PC-3 (cell line): ENCODE measurements around the gene ACOT8. TPM values are rescaled to one million over a fixed set of nuclear protein-coding genes. Genes with fewer than 3 reads are reported as not detected.
"Not testable (repeated sequence)": the region's sequence is repeated elsewhere in the genome, so short reads cannot be mapped to it uniquely, and the experiment has no call there.

Source experiments
- ATAC-seq: fragments of 200-7000 bp; cut with Tn5 transposase; 2 replicates; pipeline ENCODE4 v1.9.1; 2020; ENCODE audit warnings: mild to moderate bottlenecking, moderate library complexity
- BruUV-seq: library from RNA; stranded (reverse); fragments of 400-500 nt; replicated peaks from 2 replicates; lab custom pipeline; 2021; lab: Mats Ljungman, UMichigan
- CTCF ChIA-PET: fragments of 300-600 bp; sonication (Branson Sonifier 250); formaldehyde crosslinking; loops from one replicate; lab custom pipeline; 2022; ENCODE audit warnings: antibody characterized with exemption; lab: Charles Lee
- POLR2A ChIA-PET: fragments of 300-600 bp; sonication (Branson Sonifier 250); formaldehyde crosslinking; loops from one replicate; lab custom pipeline; 2022; ENCODE audit warnings: antibody characterized with exemption; ENCODE audit not compliant: unreplicated experiment; lab: Charles Lee
- DNase-seq: peaks from one replicate; pipeline ENCODE4 v3.0.0-alpha.2; 2015
- H2AFZ ChIP-seq: fragments of 300-600 bp; sonication (generic); 2 replicates; pipeline ENCODE4 v1.6.0; 2016; ENCODE audit warnings: antibody characterized with exemption, low read length
- H3F3A ChIP-seq: fragments of 300-600 bp; sonication (generic); one replicate; pipeline ENCODE4 v1.6.0; 2017; ENCODE audit warnings: antibody characterized with exemption, low read length, control low read depth, mild to moderate bottlenecking; ENCODE audit not compliant: unreplicated experiment
- H3K27ac ChIP-seq: fragments of 300-600 bp; sonication (generic); 2 replicates; pipeline ENCODE4 v1.5.1; 2016; ENCODE audit warnings: mild to moderate bottlenecking, low read length
- H3K27me3 ChIP-seq: fragments of 300-600 bp; sonication (generic); 2 replicates; pipeline ENCODE4 v1.6.1; 2016; ENCODE audit warnings: low read length, mixed read lengths
- H3K36me3 ChIP-seq: fragments of 300-600 bp; sonication (generic); 2 replicates; pipeline ENCODE4 v1.6.1; 2016; ENCODE audit warnings: low read depth, mixed run types, low read length, mixed read lengths
- H3K4me1 ChIP-seq: fragments of 300-600 bp; sonication (generic); 2 replicates; pipeline ENCODE4 v1.5.1; 2016; ENCODE audit warnings: low read length; ENCODE audit not compliant: insufficient read depth
- H3K4me2 ChIP-seq: fragments of 300-600 bp; sonication (generic); 2 replicates; pipeline ENCODE4 v1.6.0; 2016; ENCODE audit warnings: low read length
- H3K4me3 ChIP-seq: fragments of 300-600 bp; sonication (generic); 2 replicates; pipeline ENCODE4 v1.5.1; 2016; ENCODE audit warnings: mild to moderate bottlenecking, low read length, mixed read lengths
- H3K79me2 ChIP-seq: fragments of 300-600 bp; sonication (generic); 2 replicates; pipeline ENCODE4 v1.6.1; 2017; ENCODE audit warnings: low read length, mixed read lengths
- H3K9ac ChIP-seq: fragments of 300-600 bp; sonication (generic); 2 replicates; pipeline ENCODE4 v1.6.0; 2016; ENCODE audit warnings: mild to moderate bottlenecking, low read length
- H3K9me2 ChIP-seq: fragments of 300-600 bp; sonication (generic); replicated peaks from 2 replicates; pipeline ENCODE4 v1.6.1; 2016; ENCODE audit warnings: mixed run types, low read length, mixed read lengths
- H3K9me3 ChIP-seq: fragments of 300-600 bp; sonication (generic); 2 replicates; pipeline ENCODE4 v1.6.1; 2016; ENCODE audit warnings: low read length, mixed read lengths
- H4K20me1 ChIP-seq: fragments of 300-600 bp; sonication (generic); 2 replicates; pipeline ENCODE4 v1.6.1; 2016; ENCODE audit warnings: low read length, mixed read lengths
- CTCF ChIP-seq: fragments of 300-600 bp; sonication (generic); conservative IDR thresholded peaks from 2 replicates; pipeline ENCODE4 v1.5.1; 2017; ENCODE audit warnings: antibody characterized with exemption, low read depth, mild to moderate bottlenecking, low read length
- EZH2 ChIP-seq: fragments of 300-600 bp; sonication (generic); IDR thresholded peaks from one replicate; pipeline ENCODE4 v1.6.1; 2017; ENCODE audit warnings: antibody characterized with exemption, mild to moderate bottlenecking, low read length; ENCODE audit not compliant: unreplicated experiment
- EZH2phosphoT487 ChIP-seq: fragments of 300-600 bp; sonication (generic); IDR thresholded peaks from 2 replicates; pipeline ENCODE4 v1.6.1; 2018; ENCODE audit warnings: mild to moderate bottlenecking, antibody characterized with exemption, low read length, borderline replicate concordance
- intact Hi-C: fragments of 100-400 bp; cut with micrococcal nuclease; formaldehyde crosslinking; loops from 2 replicates; pipeline ENCODE4 v1.9.0; 2023
- total RNA-seq: library from RNA; depleted of rRNA; stranded (reverse); fragments of >200 nt; gene quantifications from 2 replicates; pipeline ENCODE4 v1.2.3, GENCODE V29; 2014

Gene ACOT8
- total RNA-seq, 1 experiment from 2014 or later: 58.8 TPM

- Histone ChIP-seq H3K27me3 (no peaks in the 10 kb centered on the region), H3K27ac (no peak overlapping the region), H3K9me2 (no peaks in the 10 kb centered on the region), H2AFZ (no peak overlapping the region), H3K4me2 (no peak overlapping the region), H3K4me3 (no peak overlapping the region), H3K9ac (no peak overlapping the region), H4K20me1 (no peaks in the 10 kb centered on the region), H3K79me2 (no peaks in the 10 kb centered on the region), H3F3A (no peaks in the 10 kb centered on the region), H3K9me3 (no peaks in the 10 kb centered on the region), H3K4me1 (no peaks in the 10 kb centered on the region), H3K36me3 (peaks cover 51% of the 10 kb centered on the region)
- ChIA-PET POLR2A (no interaction called here), CTCF (no interaction called here)
- DNase-seq (no peak), ATAC-seq (no peak)
- intact Hi-C loops: no loop called here
- no TSS peak for BruUV-seq
- TF ChIP-seq CTCF (no peak), EZH2phosphoT487 (no peak), EZH2 (no peak)
Observed at GRCh38 chr20:45801851-45802250, 55.3 kb downstream of the ACOT8 start.

- intact Hi-C loops: loop anchor here (2.0 kb wide), 1 partner anchor 14 kb away; the partner anchor contains the start of gene UBE2C
- POLR2A ChIA-PET: no interaction called here
- Histone ChIP-seq H3K79me2 (peaks cover 5% of the 10 kb centered on the region; the same call in 1 of the 2 replicates), H3K4me1 (0 out of 2 replicates have a peak, but pooled peaks cover under 1% of the 10 kb centered on the region), H3K36me3 (peaks cover 43% of the 10 kb centered on the region), H4K20me1 (no peaks in the 10 kb centered on the region), H3K9ac (no peak overlapping the region), H3K4me3 (no peak overlapping the region), H2AFZ (no peak overlapping the region), H3K9me2 (no peaks in the 10 kb centered on the region), H3K27me3 (no peaks in the 10 kb centered on the region), H3K9me3 (no peaks in the 10 kb centered on the region), H3K4me2 (no peak overlapping the region), H3F3A (no peaks in the 10 kb centered on the region), H3K27ac (peak overlapping the region; percentile 11)
- CTCF ChIA-PET: interaction anchor here (0.5 to 0.9 kb wide), 3 partner anchors 23 to 39 kb away, joined by 3 to 5 read pairs (median 3); partner anchors contain the start of gene SNX21
- no TSS peak for BruUV-seq
- ATAC-seq (peak; percentile 88), DNase-seq (peak; percentile 82)
- TF ChIP-seq EZH2 (no peak), CTCF (peak; percentile 90)
Observed at GRCh38 chr20:45798935-45799642, 58.1 kb downstream of the ACOT8 start.

- H3K4me2 ChIP-seq, H4K20me1 ChIP-seq, H3K27me3 ChIP-seq, CTCF ChIA-PET, H3K9ac ChIP-seq, H3K27ac ChIP-seq, H3K9me2 ChIP-seq, DNase-seq, H3F3A ChIP-seq, H3K4me1 ChIP-seq, H3K9me3 ChIP-seq, POLR2A ChIA-PET, H2AFZ ChIP-seq, H3K4me3 ChIP-seq, ATAC-seq, BruUV-seq: not testable (repeated sequence)
- Histone ChIP-seq H3K36me3 (peaks cover 38% of the 10 kb centered on the region), H3K79me2 (peaks cover 15% of the 10 kb centered on the region)
- intact Hi-C loops: loop anchor here (2.0 kb wide), 1 partner anchor 15 kb away; the partner anchor contains the start of gene UBE2C
Observed at GRCh38 chr20:45797955-45798354, 59.2 kb downstream of the ACOT8 start.

GRCh38 chr20:45797510-45797909 is 59.7 kb downstream of the ACOT8 start:
- H2AFZ ChIP-seq, intact Hi-C loops, H3K4me2 ChIP-seq, ATAC-seq, POLR2A ChIA-PET, H3K9ac ChIP-seq, H3F3A ChIP-seq, H4K20me1 ChIP-seq, H3K9me3 ChIP-seq, H3K9me2 ChIP-seq, H3K4me3 ChIP-seq, DNase-seq, H3K27me3 ChIP-seq, BruUV-seq, H3K27ac ChIP-seq, CTCF ChIA-PET: not testable (repeated sequence)
- Histone ChIP-seq H3K79me2 (peaks cover 20% of the 10 kb centered on the region), H3K36me3 (peaks cover 33% of the 10 kb centered on the region), H3K4me1 (peaks cover 13% of the 10 kb centered on the region)
